SIG-M5 (cell line): ENCODE results near the gene SETDB2.

Source experiments
- DNase-seq: peaks from one replicate; lab custom pipeline; 2025; lab: John Stamatoyannopoulos, UW

Gene SETDB2

DNA sequence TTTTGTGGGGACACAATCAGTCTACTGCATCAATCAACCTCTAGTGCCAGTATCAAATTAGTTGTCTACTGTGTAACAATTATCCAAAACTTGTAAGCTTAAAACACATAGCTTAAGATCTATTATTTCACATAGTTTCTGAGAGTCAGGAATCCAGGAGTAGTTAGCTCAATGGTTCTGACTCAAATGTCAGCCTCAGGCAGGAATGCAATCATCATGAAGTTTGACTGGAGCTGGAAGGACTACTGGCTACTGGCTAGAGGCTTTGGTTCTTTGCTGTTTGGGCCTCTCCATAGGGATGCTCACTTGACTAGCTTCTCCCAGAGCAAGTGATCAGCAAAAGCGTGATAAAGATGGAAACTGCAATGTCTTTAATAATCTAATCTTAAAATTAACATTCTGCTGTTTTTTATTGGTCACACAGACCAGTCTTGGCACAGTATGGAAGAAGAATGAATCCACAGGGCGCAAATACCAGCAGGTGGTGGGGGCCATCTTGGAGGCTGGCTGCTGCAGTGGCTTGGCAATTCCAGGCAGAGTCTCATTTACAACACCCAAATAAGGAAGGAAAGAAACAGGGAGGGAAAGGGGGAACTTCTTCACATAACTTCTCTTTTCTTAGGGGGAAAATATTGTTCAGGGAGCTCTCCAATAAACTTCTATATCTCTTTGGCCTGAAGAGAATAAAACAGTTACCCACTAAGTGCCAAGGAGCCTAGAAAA lies 15.9 kb upstream of the SETDB2 start:
- DNase-seq, result no peak

- no peak for DNase-seq
Observed at GRCh38 chr13:49429121-49429520, 15.0 kb upstream of the SETDB2 start.

GRCh38 chr13:49435992-49436391 lies 8.1 kb upstream of the SETDB2 start:
- no peak for DNase-seq

DNA sequence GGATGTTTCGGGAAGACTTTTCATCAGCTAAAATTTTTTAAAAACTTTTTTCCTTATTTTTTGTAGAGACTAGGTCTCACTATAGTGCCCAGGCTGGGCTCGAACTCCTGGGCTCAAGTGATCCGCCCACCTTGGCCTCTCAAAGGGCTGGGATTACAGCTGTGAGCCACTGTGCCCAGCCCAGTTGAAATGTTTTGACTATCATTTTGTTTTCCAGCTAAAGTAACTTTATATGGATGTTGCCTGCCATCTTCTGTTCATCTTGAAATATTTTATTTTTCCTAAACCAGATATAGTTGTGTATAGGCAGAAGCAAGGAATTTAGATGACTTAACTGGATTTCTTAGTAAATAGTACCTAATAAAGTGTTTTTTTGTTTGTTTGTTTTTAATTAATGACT lies 7.2 kb upstream of the SETDB2 start:
- DNase-seq, result no peak

GRCh38 chr13:49437705-49438104 lies 6.4 kb upstream of the SETDB2 start:
- no peak for DNase-seq

GRCh38 chr13:49439609-49440008 lies 4.5 kb upstream of the SETDB2 start:
- no peak for DNase-seq

- DNase-seq, result no peak
Observed at GRCh38 chr13:49441312-49441711, 2.8 kb upstream of the SETDB2 start.

DNA sequence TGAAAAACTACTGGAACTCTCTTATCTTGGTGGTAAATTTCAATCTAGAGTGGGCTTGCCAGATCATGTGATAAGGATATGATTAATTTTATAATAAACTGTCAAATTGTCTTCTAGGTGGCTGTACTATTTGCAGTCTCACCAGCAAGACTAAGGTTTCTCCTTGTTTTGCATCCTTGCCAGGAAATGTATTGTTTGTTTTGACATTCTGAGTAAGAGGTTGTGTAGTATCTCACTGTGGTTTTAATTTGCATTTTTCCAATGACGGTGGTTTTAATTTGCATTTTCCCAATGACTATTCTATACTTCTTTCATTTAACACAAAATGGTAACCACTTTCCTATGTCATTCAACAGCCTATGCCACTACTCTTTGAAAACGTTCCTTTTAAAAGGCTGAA lies 2.2 kb upstream of the SETDB2 start:
- no peak for DNase-seq

DNA sequence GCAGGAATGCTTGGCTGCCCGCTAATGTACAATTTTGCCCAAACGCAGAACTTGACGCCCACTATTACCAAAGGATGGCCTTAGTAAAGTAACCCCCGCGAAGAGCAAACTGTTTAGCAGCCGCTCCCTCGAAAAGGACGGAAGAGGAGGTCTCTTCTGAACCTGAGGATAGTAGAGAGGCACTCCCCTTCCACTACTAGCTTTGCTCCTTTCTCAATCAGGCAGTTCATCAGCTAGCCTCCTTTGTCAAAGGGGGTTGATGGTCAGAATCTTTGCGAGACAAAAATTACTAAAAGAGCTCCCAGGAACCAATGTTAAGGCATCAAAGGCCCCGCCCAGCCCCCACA lies 744 bp upstream of the SETDB2 start:
- DNase-seq, result peak; percentile 28

GRCh38 chr13:49444524-49445395 lies 686 bp downstream of the SETDB2 start:
- DNase-seq, result peak; percentile 91

- DNase-seq, result no peak
Observed at GRCh38 chr13:49446473-49446872, 2.4 kb downstream of the SETDB2 start.

- no peak for DNase-seq
Observed at GRCh38 chr13:49448753-49449152, 4.7 kb downstream of the SETDB2 start.

- DNase-seq, result no peak
Observed at GRCh38 chr13:49450105-49450819, 6.2 kb downstream of the SETDB2 start.

DNA sequence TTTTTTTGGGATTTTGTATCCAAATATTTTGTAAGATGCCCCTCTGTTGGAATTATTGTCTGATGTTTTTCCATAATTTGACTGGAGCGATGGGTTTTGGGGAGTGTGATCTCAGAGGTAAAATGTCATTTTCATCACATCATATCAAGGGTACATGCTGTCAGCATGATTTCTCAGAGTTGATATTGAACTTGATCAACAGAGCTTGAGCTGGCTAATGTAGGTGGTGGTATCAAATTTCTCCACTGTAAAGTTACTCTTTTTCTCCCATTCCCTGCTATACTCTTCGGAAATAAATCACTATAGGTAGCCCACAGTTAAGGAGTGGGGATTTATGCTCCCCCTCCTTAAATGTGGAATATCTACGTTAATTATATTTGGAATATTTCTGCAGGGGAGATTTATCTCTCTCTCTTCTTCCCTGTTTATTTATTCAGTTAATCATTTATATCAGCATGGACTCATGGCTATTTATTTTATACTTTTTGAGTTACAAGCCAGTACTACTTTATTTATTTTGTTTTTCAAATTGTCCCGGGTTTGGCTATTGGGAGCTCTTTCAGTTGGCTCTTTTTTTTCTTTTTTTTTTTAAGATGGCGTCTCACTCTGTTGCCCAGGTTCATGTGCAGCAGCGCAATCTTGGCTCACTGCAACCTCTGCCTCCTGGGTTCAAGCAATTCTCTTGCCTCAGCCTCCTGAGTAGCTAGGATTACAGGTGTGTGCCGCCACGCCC lies 8.8 kb downstream of the SETDB2 start:
- no peak for DNase-seq

DNA sequence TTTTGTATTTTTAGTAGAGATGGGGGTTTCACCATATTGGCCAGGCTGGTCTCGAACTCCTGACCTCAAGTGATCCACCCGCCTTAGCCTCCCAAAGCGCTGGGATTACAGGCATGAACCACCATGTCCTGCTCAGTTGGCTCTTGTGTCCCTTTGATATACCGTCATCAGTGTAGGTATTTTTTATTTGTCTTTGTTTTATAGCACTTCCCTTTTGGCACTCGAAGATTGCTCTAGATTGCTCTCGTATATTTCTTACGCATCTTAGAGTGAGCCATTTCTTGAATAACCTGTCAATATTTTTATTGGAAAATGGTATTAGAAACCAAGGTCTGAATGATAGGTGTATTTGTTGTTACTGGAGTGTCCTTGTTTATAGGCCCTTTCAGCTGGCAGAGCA lies 9.4 kb downstream of the SETDB2 start:
- DNase-seq, result no peak

GRCh38 chr13:49454388-49455006 lies 10.4 kb downstream of the SETDB2 start:
- DNase-seq, result no peak

DNA sequence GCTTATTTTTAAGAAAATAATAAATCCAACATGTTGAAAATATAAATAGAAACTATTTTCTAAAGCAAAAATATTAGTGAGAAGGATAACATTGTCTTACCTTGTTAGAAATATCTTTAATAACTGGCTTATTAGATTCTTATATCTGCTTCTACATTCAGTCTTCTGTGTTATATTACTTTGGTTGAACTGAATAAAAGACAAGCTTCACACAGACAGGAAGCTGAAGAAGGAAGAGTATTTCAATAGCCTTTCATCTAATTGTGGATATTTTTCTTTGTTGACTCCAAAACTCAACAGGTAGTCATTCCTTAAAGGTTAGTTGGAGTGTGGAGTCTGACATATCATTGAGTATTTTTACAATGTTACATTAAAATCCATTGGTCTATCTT lies 10.9 kb downstream of the SETDB2 start:
- no peak for DNase-seq

DNA sequence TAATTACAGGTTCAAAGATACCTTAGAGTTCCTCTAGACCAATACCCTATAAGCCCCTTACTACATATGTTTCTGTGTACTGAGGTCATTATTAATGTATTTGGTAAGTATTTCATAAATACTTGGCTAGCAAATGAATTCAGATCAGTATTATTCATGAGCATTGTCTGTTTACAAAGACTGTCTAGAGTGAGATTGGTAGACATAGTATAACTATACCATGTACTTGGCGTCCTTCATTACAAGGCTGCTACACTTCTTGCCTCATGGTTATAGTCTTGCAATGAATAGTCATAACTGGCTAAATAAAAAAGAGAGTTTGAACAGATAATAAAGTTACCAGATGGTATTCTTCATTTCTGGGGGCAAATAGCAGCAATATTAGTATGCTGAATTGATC lies 12.1 kb downstream of the SETDB2 start:
- DNase-seq, result no peak

DNA sequence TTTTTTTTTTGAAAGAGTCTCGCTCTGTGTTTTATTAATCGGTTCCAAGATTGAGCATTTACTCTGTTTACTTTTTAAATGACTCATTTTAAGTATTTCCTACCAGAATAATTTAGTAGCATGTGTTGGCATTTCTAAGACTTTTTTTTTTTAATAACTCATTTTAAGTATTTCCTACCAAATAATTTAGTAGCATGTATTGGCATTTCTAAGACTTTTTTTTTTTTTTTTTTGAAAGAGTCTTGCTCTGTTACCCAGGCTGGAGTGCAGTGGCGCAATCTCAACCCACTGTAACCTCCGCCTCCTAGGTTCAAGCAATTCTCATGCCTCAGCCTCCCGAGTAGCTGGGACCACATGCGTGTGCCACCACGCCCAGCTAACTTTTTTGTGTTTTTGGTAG lies 13.1 kb downstream of the SETDB2 start:
- DNase-seq, result no peak

DNA sequence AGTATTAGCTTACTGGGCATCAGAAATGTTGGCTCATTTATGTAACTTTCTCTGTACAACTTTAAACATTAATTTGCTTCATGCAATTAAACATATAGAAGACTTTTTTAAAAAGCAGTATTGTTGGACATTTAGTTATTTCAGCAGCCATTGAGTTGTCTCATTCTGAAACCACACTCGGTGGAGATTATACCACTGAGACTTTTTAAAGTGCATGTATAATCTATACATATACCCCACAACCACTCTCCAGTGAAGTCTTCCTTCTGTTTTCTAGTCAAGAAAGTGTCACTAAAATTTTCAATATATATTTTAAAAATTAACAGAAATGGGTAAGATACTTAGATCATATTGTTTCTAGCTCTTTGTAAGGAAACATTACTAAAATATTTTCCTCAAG lies 15.5 kb downstream of the SETDB2 start:
- DNase-seq, result no peak

DNA sequence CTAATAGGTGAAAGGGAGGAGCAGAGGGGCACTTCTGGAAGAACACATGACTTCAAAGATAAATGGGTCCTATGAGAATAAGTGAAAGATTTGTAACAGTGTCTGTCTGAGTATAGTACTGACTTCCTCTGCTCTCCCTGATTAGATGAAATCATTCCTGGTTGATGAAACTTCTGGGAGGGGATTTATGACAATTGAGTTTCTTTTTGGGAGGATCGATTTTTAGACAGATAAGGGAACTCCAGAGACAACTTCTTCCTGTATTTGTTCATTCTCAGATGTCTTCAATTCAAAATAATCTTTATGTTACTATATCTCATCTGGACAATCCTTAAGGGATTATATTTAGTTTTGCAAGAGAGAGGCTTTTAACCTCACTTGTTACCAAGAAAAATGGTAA lies 20.0 kb downstream of the SETDB2 start:
- DNase-seq, result no peak
